CD14-positive monocyte (primary cell): ENCODE results near the gene CLCC1. TPM values are rescaled to one million over a fixed set of nuclear protein-coding genes. Genes with fewer than 3 reads are reported as not detected.
A peak's percentile ranks its signal among the peaks of the same experiment; 100 is the strongest.

Experiments
- DNase-seq, 3 donors: peaks; one replicate each; pipeline ENCODE4 v3.0.0-alpha.2; 2011 to 2022
- H2AFZ ChIP-seq: 2 replicates; pipeline ENCODE4 v1.6.0; 2012; ENCODE audit warnings: mild to moderate bottlenecking, low read depth, low read length, inconsistent platforms; ENCODE audit not compliant: insufficient read depth, poor library complexity, severe bottlenecking
- H3K27ac ChIP-seq, 2 donors: 1 replicate in 1 of 2; 2 replicates in 1 of 2; pipeline ENCODE4 v1.5.1; 2012 to 2013; ENCODE audit warnings: low read length in 2 of 2, control low read depth in 1 of 2, inconsistent platforms in 1 of 2, low read depth in 1 of 2, mild to moderate bottlenecking in 1 of 2
- H3K27me3 ChIP-seq, 2 donors: one replicate each; pipeline versions ENCODE4 v1.6.0 to v1.6.1; 2011 to 2013; ENCODE audit warnings: low read length in 2 of 2; ENCODE audit not compliant: control insufficient read depth in 2 of 2, insufficient read depth in 2 of 2
- H3K36me3 ChIP-seq, 2 donors: replicated peaks in 1 of 2; 1 replicate in 1 of 2; 2 replicates in 1 of 2; pipeline versions ENCODE4 v1.5.1 to v1.6.1; 2012 to 2013; ENCODE audit warnings: low read length in 2 of 2, control low read depth in 1 of 2, inconsistent platforms in 1 of 2, mild to moderate bottlenecking in 1 of 2; ENCODE audit not compliant: insufficient read depth in 2 of 2, control insufficient read depth in 1 of 2
- H3K4me1 ChIP-seq, 2 donors: 1 replicate in 1 of 2; 2 replicates in 1 of 2; pipeline versions ENCODE4 v1.5.1 to v1.6.1; 2012 to 2013; ENCODE audit warnings: low read length in 2 of 2, control low read depth in 1 of 2, inconsistent platforms in 1 of 2, mild to moderate bottlenecking in 1 of 2, moderate library complexity in 1 of 2; ENCODE audit not compliant: insufficient read depth in 2 of 2, control insufficient read depth in 1 of 2
- H3K4me2 ChIP-seq: replicated peaks from 2 replicates; pipeline ENCODE3; 2012; ENCODE audit warnings: low read length, moderate library complexity, mild to moderate bottlenecking; ENCODE audit not compliant: poor library complexity, severe bottlenecking; ENCODE audit errors: extremely low read depth
- H3K4me3 ChIP-seq, 3 experiments: fragments of 200-600 bp in 1 of 3; sonication (generic) in 1 of 3; replicated peaks in 1 of 3; 1 replicate in 2 of 3; 2 replicates in 1 of 3; pipeline ENCODE4 v1.5.1; 2011 to 2013; ENCODE audit warnings: low read length in 3 of 3, mild to moderate bottlenecking in 3 of 3, control low read depth in 2 of 3, low read depth in 2 of 3, inconsistent platforms in 1 of 3, moderate library complexity in 1 of 3
- H3K79me2 ChIP-seq: 2 replicates; pipeline ENCODE4 v1.6.0; 2012; ENCODE audit warnings: mild to moderate bottlenecking, control low read depth, inconsistent platforms, low read length, moderate library complexity; ENCODE audit not compliant: insufficient read depth
- H3K9ac ChIP-seq: 2 replicates; pipeline ENCODE4 v1.6.0; 2017; ENCODE audit warnings: low read length, mild to moderate bottlenecking; ENCODE audit not compliant: insufficient read depth, poor library complexity, severe bottlenecking
- H3K9me3 ChIP-seq, 2 donors: replicated peaks in 1 of 2; 1 replicate in 1 of 2; 2 replicates in 1 of 2; pipeline versions ENCODE4 v1.5.1 to v1.6.1; 2012 to 2013; ENCODE audit warnings: low read length in 2 of 2, control low read depth in 1 of 2; ENCODE audit not compliant: control insufficient read depth in 1 of 2, insufficient read depth in 1 of 2
- H4K20me1 ChIP-seq: 2 replicates; pipeline ENCODE4 v1.6.0; 2012; ENCODE audit warnings: mild to moderate bottlenecking, low read length, control low read depth, moderate library complexity; ENCODE audit not compliant: insufficient read depth
- H3K27ac Mint-ChIP-seq, 7 donors: one replicate each; pipeline ENCODE4 v1.8.0; 2020; ENCODE audit warnings: mild to moderate bottlenecking in 7 of 7, mixed read lengths in 7 of 7, moderate library complexity in 6 of 7, inconsistent platforms in 2 of 7
- H3K27me3 Mint-ChIP-seq, 3 donors: one replicate each; pipeline ENCODE4 v1.8.0; 2021 to 2022; ENCODE audit warnings: low read depth in 3 of 3, mild to moderate bottlenecking in 3 of 3, mixed read lengths in 3 of 3, moderate library complexity in 3 of 3, inconsistent platforms in 1 of 3
- H3K36me3 Mint-ChIP-seq, 2 donors: one replicate each; pipeline ENCODE4 v1.8.0; 2020; ENCODE audit warnings: mixed read lengths in 2 of 2, inconsistent platforms in 1 of 2, mild to moderate bottlenecking in 1 of 2
- H3K4me1 Mint-ChIP-seq: one replicate; pipeline ENCODE4 v1.8.0; 2020; ENCODE audit warnings: mild to moderate bottlenecking, mixed read lengths
- H3K4me3 Mint-ChIP-seq, 2 donors: one replicate each; pipeline ENCODE4 v1.8.0; 2020; ENCODE audit warnings: mild to moderate bottlenecking in 2 of 2, mixed read lengths in 2 of 2, moderate library complexity in 1 of 2
- H3K9me3 Mint-ChIP-seq, 7 donors: one replicate each; pipeline ENCODE4 v1.8.0; 2020 to 2022; ENCODE audit warnings: mixed read lengths in 7 of 7, mild to moderate bottlenecking in 6 of 7, moderate library complexity in 6 of 7, inconsistent platforms in 2 of 7
- WGBS: methylation state at CpG from one replicate; pipeline ENCODE4 v1.1.5; 2013; ENCODE audit warnings: missing lambda C conversion rate; ENCODE audit not compliant: insufficient coverage; 5-methylcytosine and 5-hydroxymethylcytosine counted together
- intact Hi-C, 2 donors: fragments of 100-400 bp; cut with micrococcal nuclease; formaldehyde crosslinking; loops; one replicate each; pipeline versions ENCODE4 v1.15.0 to v1.15.1; 2023
- polyA plus RNA-seq, 3 donors: library from polyadenylated mRNA; depleted of rRNA in 1 of 3; unstranded in 2 of 3; stranded (reverse) in 1 of 3; fragments of 300-500 nt in 2 of 3; fragments of >200 nt in 1 of 3; fragmentation: Illumina TruSeq in 2 of 3; gene quantifications; 1 replicate in 2 of 3; 2 replicates in 1 of 3; pipeline ENCODE4 v1.2.3, GENCODE V29; 2012 to 2021
- TF ChIP-seq, protein P1 (sequence below): fragments of 200-600 bp; IDR thresholded peaks from one replicate; pipeline ENCODE4 v1.8.0; 2022; ENCODE audit warnings: antibody characterized with exemption, mild to moderate bottlenecking

The CLCC1 gene
- polyA plus RNA-seq, 3 donors: 7.1 to 12.9 (median 9.4) TPM

DNA sequence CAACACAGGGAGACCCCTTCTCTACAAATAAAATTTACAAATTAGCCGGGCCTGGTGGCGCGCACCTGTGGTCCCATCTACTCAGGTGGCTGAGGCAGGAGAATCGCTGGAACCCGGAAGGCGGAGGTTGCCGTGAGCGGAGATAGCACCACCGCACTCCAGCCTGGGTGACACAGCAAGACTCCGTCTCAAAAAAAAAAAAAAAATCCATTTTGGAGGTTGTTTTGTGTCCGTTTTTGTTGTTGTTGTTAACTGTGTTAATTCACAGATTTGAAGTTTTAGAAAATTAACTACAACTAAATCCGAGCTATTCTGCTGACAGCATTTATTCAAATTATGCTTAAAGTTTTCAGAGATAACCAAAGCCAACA, 618 bp downstream of the CLCC1 start:
- no peaks in the 10 kb centered on the region for H3K27me3 ChIP-seq
- TF ChIP-seq, protein P1, sequence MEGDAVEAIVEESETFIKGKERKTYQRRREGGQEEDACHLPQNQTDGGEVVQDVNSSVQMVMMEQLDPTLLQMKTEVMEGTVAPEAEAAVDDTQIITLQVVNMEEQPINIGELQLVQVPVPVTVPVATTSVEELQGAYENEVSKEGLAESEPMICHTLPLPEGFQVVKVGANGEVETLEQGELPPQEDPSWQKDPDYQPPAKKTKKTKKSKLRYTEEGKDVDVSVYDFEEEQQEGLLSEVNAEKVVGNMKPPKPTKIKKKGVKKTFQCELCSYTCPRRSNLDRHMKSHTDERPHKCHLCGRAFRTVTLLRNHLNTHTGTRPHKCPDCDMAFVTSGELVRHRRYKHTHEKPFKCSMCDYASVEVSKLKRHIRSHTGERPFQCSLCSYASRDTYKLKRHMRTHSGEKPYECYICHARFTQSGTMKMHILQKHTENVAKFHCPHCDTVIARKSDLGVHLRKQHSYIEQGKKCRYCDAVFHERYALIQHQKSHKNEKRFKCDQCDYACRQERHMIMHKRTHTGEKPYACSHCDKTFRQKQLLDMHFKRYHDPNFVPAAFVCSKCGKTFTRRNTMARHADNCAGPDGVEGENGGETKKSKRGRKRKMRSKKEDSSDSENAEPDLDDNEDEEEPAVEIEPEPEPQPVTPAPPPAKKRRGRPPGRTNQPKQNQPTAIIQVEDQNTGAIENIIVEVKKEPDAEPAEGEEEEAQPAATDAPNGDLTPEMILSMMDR: no peak
- WGBS: 1% methylated on average over 9 of the region's 12 CpGs

DNA sequence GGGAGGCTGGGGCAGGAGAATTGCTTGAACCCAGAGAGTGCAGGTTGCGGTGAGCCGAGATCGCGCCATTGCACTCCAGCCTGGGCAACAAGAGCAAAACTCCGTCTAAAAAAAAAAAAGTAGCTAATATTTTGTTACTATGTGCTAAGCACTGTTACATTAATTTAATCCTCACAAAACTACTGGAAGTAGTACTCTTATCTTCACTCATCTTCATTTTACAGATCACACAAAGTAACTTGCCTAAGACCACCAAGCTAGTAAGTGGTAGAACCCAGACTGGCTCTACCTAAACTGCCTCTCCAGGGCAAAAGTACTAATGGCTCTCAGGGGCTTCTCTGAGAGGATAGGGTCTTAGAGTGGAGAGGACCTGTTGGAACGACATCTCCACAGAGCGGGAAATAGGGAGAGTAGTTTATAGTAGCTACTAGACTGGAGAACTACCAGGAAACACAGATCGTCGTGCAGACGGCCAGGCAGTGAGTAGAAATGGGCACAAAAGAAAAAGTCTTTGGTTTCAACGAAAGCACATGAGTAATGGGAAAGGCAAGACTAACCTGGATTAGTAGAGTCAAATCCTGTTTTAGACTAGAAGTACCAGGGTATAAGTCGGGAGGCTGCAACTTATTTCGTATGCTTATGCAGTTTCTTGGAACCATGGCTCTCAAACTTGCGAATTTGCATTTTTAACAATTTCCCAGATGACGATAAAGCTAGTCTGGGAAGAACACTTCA, 1.4 kb downstream of the CLCC1 start:
- H3K4me3 ChIP-seq: peak overlapping the region in 2 of 3 experiments; percentile 52 to 80
- peaks cover 29% of the 10 kb centered on the region for H4K20me1 ChIP-seq
- peak overlapping the region; percentile 88 for H3K4me2 ChIP-seq
- TF ChIP-seq, protein P1: no peak
- H3K27ac ChIP-seq: peak overlapping the region; percentile 83 to 88
- Mint-ChIP-seq H3K4me3 (peak overlapping the region; percentile 87 to 90), H3K36me3 (peaks cover 15 to 22% of the 10 kb centered on the region in 2 donors), H3K9me3 (no peaks in the 10 kb centered on the region), H3K4me1 (peaks cover 25% of the 10 kb centered on the region), H3K27me3 (peaks cover 0 to 2% (median 0%) of the 10 kb centered on the region in 3 donors), H3K27ac (peak overlapping the region; percentile 90 to 97 (median 96))
- H3K9ac ChIP-seq: peak overlapping the region; percentile 86
- no peak for DNase-seq
- no peaks in the 10 kb centered on the region for H3K9me3 ChIP-seq
- H3K27me3 ChIP-seq: no peaks in the 10 kb centered on the region
- peaks cover 58% of the 10 kb centered on the region for H3K79me2 ChIP-seq
- intact Hi-C loops: loop anchor here (10.0 kb wide), 1 partner anchor 153 kb away; the partner anchor contains the start of gene ELAPOR1 (in 2 of the 2)
- peaks cover 2 to 19% of the 10 kb centered on the region in 2 donors for H3K36me3 ChIP-seq
- H2AFZ ChIP-seq: peak overlapping the region; percentile 80
- WGBS: 90% methylated on average over 7 of the region's 15 CpGs
- peaks cover 16 to 21% of the 10 kb centered on the region in 2 donors for H3K4me1 ChIP-seq

More for the DNA sequence above, 618 bp downstream of the CLCC1 start:
- DNase-seq: peak in 1 of 3 donors; percentile 7
- Histone ChIP-seq H3K4me2 (peak overlapping the region; percentile 88), H3K36me3 (peaks cover 2 to 17% of the 10 kb centered on the region in 2 donors), H3K4me3 (peak overlapping the region; percentile 52 to 80 (median 73)), H3K79me2 (peaks cover 51% of the 10 kb centered on the region), H4K20me1 (peaks cover 21% of the 10 kb centered on the region), H2AFZ (peak overlapping the region; percentile 80), H3K9me3 (no peaks in the 10 kb centered on the region), H3K27ac (peak overlapping the region; percentile 83 to 88), H3K4me1 (peaks cover 16 to 21% of the 10 kb centered on the region in 2 donors), H3K9ac (peak overlapping the region; percentile 86)
- Mint-ChIP-seq H3K27me3 (peaks cover 0 to 2% (median 0%) of the 10 kb centered on the region in 3 donors), H3K36me3 (peaks cover 18 to 22% of the 10 kb centered on the region in 2 donors), H3K4me1 (peaks cover 22% of the 10 kb centered on the region), H3K9me3 (no peaks in the 10 kb centered on the region), H3K4me3 (peak overlapping the region; percentile 87 to 90), H3K27ac (peak overlapping the region; percentile 90 to 97 (median 96))
- intact Hi-C loops: loop anchor here (10.0 kb wide), 1 partner anchor 152 kb away; the partner anchor contains the start of gene ELAPOR1 (in 2 of the 2)
